HepG2 (cell line): Measurements from ENCODE around the gene PLXND1. TPM values are rescaled to one million over a fixed set of nuclear protein-coding genes. Genes with fewer than 3 reads are reported as not detected.

Source experiments
- ATF2 ChIP-seq: sonication (generic); formaldehyde crosslinking; IDR thresholded peaks from 2 replicates; pipeline ENCODE4 v1.4.0; 2020; ENCODE audit warnings: missing genetic modification reagents
- ETV5 ChIP-seq: IDR thresholded peaks from 2 replicates; pipeline ENCODE4 v1.6.1; 2018; ENCODE audit warnings: missing biosample characterization, missing genetic modification reagents, inconsistent platforms, borderline replicate concordance
- GATAD1 ChIP-seq: IDR thresholded peaks from 2 replicates; pipeline ENCODE4 v1.6.1; 2016; ENCODE audit warnings: missing genetic modification reagents, missing compliant biosample characterization
- GPN1 ChIP-seq: sonication (generic); formaldehyde crosslinking; IDR thresholded peaks from 2 replicates; pipeline ENCODE4 v1.5.1; 2020; ENCODE audit warnings: missing genetic modification reagents, borderline replicate concordance
- KDM2A ChIP-seq: sonication (generic); formaldehyde crosslinking; IDR thresholded peaks from 2 replicates; pipeline ENCODE4 v1.4.0; 2020; ENCODE audit warnings: low read depth, missing genetic modification reagents, borderline replicate concordance
- PAWR ChIP-seq: sonication (generic); formaldehyde crosslinking; IDR thresholded peaks from 2 replicates; pipeline ENCODE4 v1.4.0; 2020; ENCODE audit warnings: missing genetic modification reagents, mild to moderate bottlenecking, borderline replicate concordance
- PBX3 ChIP-seq: sonication (generic); formaldehyde crosslinking; IDR thresholded peaks from 2 replicates; pipeline ENCODE4 v1.8.1; 2023; ENCODE audit warnings: missing genetic modification reagents, inconsistent platforms, borderline replicate concordance
- PHF20 ChIP-seq: sonication (generic); formaldehyde crosslinking; IDR thresholded peaks from 2 replicates; pipeline ENCODE4 v1.5.0; 2020; ENCODE audit warnings: mild to moderate bottlenecking, missing genetic modification reagents
- RBM22 ChIP-seq: fragments of 200-400 bp; formaldehyde crosslinking; optimal IDR thresholded peaks from 2 replicates; pipeline ENCODE3; 2017; ENCODE audit warnings: mild to moderate bottlenecking, low read length, moderate library complexity
- RCOR2 ChIP-seq: IDR thresholded peaks from 2 replicates; pipeline ENCODE4 v1.6.1; 2016; ENCODE audit warnings: missing biosample characterization, missing genetic modification reagents
- RXRA ChIP-seq: sonication (generic); formaldehyde crosslinking; IDR thresholded peaks from 2 replicates; pipeline ENCODE4 v1.5.1; 2020; ENCODE audit warnings: missing genetic modification reagents
- SAP130 ChIP-seq: IDR thresholded peaks from 2 replicates; pipeline ENCODE4 v1.6.1; 2016; ENCODE audit warnings: low read depth
- SETDB1 ChIP-seq: sonication (generic); formaldehyde crosslinking; IDR thresholded peaks from 2 replicates; pipeline ENCODE4 v1.5.1; 2020; ENCODE audit warnings: missing genetic modification reagents, mild to moderate bottlenecking, borderline replicate concordance
- SIX1 ChIP-seq: sonication (generic); formaldehyde crosslinking; IDR thresholded peaks from 2 replicates; pipeline ENCODE4 v1.4.0; 2020; ENCODE audit warnings: missing genetic modification reagents, borderline replicate concordance
- SP5 ChIP-seq: IDR thresholded peaks from 2 replicates; pipeline ENCODE4 v1.6.1; 2016; ENCODE audit warnings: low read depth, borderline replicate concordance
- TBX2 ChIP-seq: sonication (generic); formaldehyde crosslinking; IDR thresholded peaks from 2 replicates; pipeline ENCODE4 v1.5.0; 2020; ENCODE audit warnings: missing genetic modification reagents, mild to moderate bottlenecking, borderline replicate concordance
- THAP11 ChIP-seq: IDR thresholded peaks from 2 replicates; pipeline ENCODE4 v1.6.1; 2016; ENCODE audit warnings: missing biosample characterization, missing genetic modification reagents
- ZBTB1 ChIP-seq: sonication (generic); formaldehyde crosslinking; IDR thresholded peaks from 2 replicates; pipeline ENCODE4 v1.4.0; 2020; ENCODE audit warnings: missing genetic modification reagents, borderline replicate concordance
- ZNF136 ChIP-seq: sonication (generic); formaldehyde crosslinking; IDR thresholded peaks from 2 replicates; pipeline ENCODE4 v1.8.1; 2022; ENCODE audit warnings: low read depth, mild to moderate bottlenecking, moderate library complexity, missing genetic modification reagents
- ZNF556 ChIP-seq: sonication (generic); formaldehyde crosslinking; IDR thresholded peaks from 2 replicates; pipeline ENCODE4 v1.4.0; 2020; ENCODE audit warnings: mild to moderate bottlenecking, missing genetic modification reagents, borderline replicate concordance
- ZNF562 ChIP-seq: sonication (generic); formaldehyde crosslinking; IDR thresholded peaks from 2 replicates; pipeline ENCODE4 v1.8.0; 2022; ENCODE audit warnings: missing genetic modification reagents, borderline replicate concordance
- ZNF772 ChIP-seq: sonication (generic); formaldehyde crosslinking; IDR thresholded peaks from 2 replicates; pipeline ENCODE4 v1.5.0; 2020; ENCODE audit warnings: mild to moderate bottlenecking, missing genetic modification reagents
- polyA plus RNA-seq, 8 experiments: library from polyadenylated mRNA; depleted of rRNA in 3 of 8; stranded (reverse) in 7 of 8; unstranded in 1 of 8; fragments of >200 nt; fragmentation: Illumina TruSeq in 4 of 8; extraction: Trizol in 4 of 8; gene quantifications; 2 replicates each; pipeline versions ENCODE4 v1.2.1 to v1.2.3, GENCODE V29; 2011 to 2016; ENCODE audit warnings: low read depth in 4 of 8, missing spikeins in 1 of 8, mixed read lengths in 1 of 8; ENCODE audit not compliant: insufficient read depth in 1 of 8
- total RNA-seq, 5 experiments: library from RNA; depleted of rRNA; stranded (reverse); fragments of >200 nt; fragmentation: Illumina TruSeq; extraction: Trizol; gene quantifications; 2 replicates each; pipeline ENCODE4 v1.2.3, GENCODE V29; 2016; ENCODE audit warnings: low read depth in 1 of 5
- TF ChIP-seq, protein P1 (sequence below): sonication (generic); formaldehyde crosslinking; IDR thresholded peaks from 2 replicates; pipeline ENCODE4 v1.4.0; 2020; ENCODE audit warnings: low read depth, missing genetic modification reagents

The PLXND1 gene
- total and polyA plus RNA-seq, 2 of the 13 experiments (the other 11 are each of a cell fraction or from before 2014, with no cell fraction given): 15.9 to 42.0 TPM

DNA sequence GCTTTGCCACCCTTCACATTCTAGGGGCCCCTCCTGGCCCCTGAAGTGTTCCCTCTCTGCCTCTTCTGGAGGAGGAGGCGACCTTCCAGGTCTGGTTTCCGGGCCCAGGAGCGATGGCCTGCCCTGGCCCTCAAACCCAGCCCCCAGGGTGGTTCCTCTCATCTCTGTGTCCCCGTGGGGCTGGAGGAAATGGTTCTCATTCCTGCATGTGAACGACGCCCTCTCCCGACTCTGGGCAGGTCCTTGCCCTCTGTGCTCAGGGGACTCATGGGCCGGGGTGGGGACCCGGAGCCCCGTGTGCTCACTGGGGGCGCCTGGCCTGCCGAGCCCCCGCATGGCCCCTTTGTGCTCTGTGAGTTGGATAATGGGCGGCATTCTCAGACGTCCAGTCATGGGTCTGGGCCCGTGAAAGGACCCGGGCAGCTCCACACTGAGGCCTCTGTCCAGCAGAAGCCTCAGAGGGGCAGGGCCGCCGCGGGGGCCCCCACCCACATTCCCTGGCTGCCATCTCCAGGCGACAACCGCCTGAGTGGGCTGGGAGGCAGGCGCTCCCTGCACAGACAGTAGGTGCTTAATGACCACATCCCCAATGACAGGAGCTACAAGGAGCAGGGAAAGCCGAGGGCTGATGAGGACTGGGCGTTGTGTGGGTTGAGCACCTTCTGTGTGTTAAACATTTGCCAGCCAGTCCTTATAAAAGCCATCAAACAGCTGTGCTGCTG is 5.5 kb upstream of the PLXND1 start (continued):
- TF ChIP-seq ZNF562 (CRISPR knock-in tag): no peak
- TF ChIP-seq ZNF556 (CRISPR knock-in tag): peak; percentile 20; the same call in 1 of the 2 replicates
- TF ChIP-seq SETDB1 (CRISPR knock-in tag): 0 out of 2 replicates have a peak, but pooled peaks have one; percentile 1
- TF ChIP-seq GATAD1: peak; percentile 29; the same call in 1 of the 2 replicates
- TF ChIP-seq RCOR2: peak; percentile 78; the same call in 1 of the 2 replicates
- TF ChIP-seq SIX1: 0 out of 2 replicates have a peak, but pooled peaks have one; percentile 12
- peak; percentile 66; the same call in 1 of the 2 replicates for TF ChIP-seq TBX2 (CRISPR knock-in tag)
- TF ChIP-seq KDM2A (CRISPR knock-in tag): peak; percentile 52; the same call in 1 of the 2 replicates
- no peak for TF ChIP-seq PAWR (CRISPR knock-in tag)
- peak; percentile 41; the same call in 1 of the 2 replicates for TF ChIP-seq ETV5
- TF ChIP-seq RBM22: no peak
- TF ChIP-seq RXRA: peak; percentile 75
- no peak for TF ChIP-seq ZBTB1 (CRISPR knock-in tag)
- peak; percentile 11; the same call in 1 of the 2 replicates for TF ChIP-seq ATF2 (CRISPR knock-in tag)
- TF ChIP-seq ZNF136 (CRISPR knock-in tag): no peak
- TF ChIP-seq ZNF772 (CRISPR knock-in tag): 0 out of 2 replicates have a peak, but pooled peaks have one; percentile 46
- TF ChIP-seq, protein P1, sequence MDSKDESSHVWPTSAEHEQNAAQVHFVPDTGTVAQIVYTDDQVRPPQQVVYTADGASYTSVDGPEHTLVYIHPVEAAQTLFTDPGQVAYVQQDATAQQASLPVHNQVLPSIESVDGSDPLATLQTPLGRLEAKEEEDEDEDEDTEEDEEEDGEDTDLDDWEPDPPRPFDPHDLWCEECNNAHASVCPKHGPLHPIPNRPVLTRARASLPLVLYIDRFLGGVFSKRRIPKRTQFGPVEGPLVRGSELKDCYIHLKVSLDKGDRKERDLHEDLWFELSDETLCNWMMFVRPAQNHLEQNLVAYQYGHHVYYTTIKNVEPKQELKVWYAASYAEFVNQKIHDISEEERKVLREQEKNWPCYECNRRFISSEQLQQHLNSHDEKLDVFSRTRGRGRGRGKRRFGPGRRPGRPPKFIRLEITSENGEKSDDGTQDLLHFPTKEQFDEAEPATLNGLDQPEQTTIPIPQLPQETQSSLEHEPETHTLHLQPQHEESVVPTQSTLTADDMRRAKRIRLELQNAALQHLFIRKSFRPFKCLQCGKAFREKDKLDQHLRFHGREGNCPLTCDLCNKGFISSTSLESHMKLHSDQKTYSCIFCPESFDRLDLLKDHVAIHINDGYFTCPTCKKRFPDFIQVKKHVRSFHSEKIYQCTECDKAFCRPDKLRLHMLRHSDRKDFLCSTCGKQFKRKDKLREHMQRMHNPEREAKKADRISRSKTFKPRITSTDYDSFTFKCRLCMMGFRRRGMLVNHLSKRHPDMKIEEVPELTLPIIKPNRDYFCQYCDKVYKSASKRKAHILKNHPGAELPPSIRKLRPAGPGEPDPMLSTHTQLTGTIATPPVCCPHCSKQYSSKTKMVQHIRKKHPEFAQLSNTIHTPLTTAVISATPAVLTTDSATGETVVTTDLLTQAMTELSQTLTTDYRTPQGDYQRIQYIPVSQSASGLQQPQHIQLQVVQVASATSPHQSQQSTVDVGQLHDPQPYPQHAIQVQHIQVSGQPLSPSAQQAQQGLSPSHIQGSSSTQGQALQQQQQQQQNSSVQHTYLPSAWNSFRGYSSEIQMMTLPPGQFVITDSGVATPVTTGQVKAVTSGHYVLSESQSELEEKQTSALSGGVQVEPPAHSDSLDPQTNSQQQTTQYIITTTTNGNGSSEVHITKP: peak; percentile 13; the same call in 1 of the 2 replicates
- peak; percentile 27; the same call in 1 of the 2 replicates for TF ChIP-seq SP5 (CRISPR knock-in tag)
- 0 out of 2 replicates have a peak, but pooled peaks have one; percentile 36 for TF ChIP-seq PBX3
- 0 out of 2 replicates have a peak, but pooled peaks have one; percentile 12 for TF ChIP-seq THAP11 (CRISPR knock-in tag)
- no peak for TF ChIP-seq PHF20 (CRISPR knock-in tag)
- 0 out of 2 replicates have a peak, but pooled peaks have one; percentile 38 for TF ChIP-seq SAP130 (CRISPR knock-in tag)
- TF ChIP-seq GPN1: no peak
